Bronchial epithelial cell (primary cell): ENCODE results near the gene ANKRD23. TPM values are rescaled to one million over a fixed set of nuclear protein-coding genes. Genes with fewer than 3 reads are reported as not detected.
"Not testable (repeated sequence)": the region's sequence is repeated elsewhere in the genome, so short reads cannot be mapped to it uniquely, and the experiment has no call there.

Experiments used
- DNase-seq: peaks from one replicate; pipeline ENCODE4 v3.0.0-alpha.2; 2010; ENCODE audit warnings: low read depth
- FAIRE-seq: peaks from 2 replicates; lab custom pipeline; 2011; peaks lifted over from hg19 to GRCh38; lab: Jason Lieb, UNC
- H3K27me3 ChIP-seq: 2 replicates; pipeline ENCODE4 v1.5.1; 2011; ENCODE audit warnings: low read length; ENCODE audit not compliant: control insufficient read depth, insufficient read depth
- H3K36me3 ChIP-seq: 2 replicates; pipeline ENCODE4 v1.5.1; 2011; ENCODE audit warnings: low read length; ENCODE audit not compliant: control insufficient read depth, insufficient read depth
- H3K4me3 ChIP-seq: 2 replicates; pipeline ENCODE4 v1.5.1; 2011; ENCODE audit warnings: mild to moderate bottlenecking, low read depth, low read length, control low read depth
- CTCF ChIP-seq: IDR thresholded peaks from 2 replicates; pipeline ENCODE4 v1.5.1; 2011; ENCODE audit warnings: mild to moderate bottlenecking, moderate library complexity, low read length, control low read depth, inconsistent platforms; ENCODE audit not compliant: insufficient read depth, severe bottlenecking
- total RNA-seq: library from RNA; depleted of rRNA; stranded (reverse); fragments of >200 nt; gene quantifications from 2 replicates; pipeline ENCODE4 v1.2.1, GENCODE V29; 2014

ANKRD23 gene
- total RNA-seq, 1 donor from 2014 or later, result 0.79 TPM

- DNase-seq, result no peak
- H3K4me3 ChIP-seq, result no peak overlapping the region
- H3K36me3 ChIP-seq, result peaks cover 1% of the 10 kb centered on the region
- no peak for TF ChIP-seq CTCF
- FAIRE-seq, result no peak
- no peaks in the 10 kb centered on the region for H3K27me3 ChIP-seq
Observed at GRCh38 chr2:96809216-96809882, 34.5 kb downstream of the ANKRD23 start.

GRCh38 chr2:96808176-96808837, 35.5 kb downstream of the ANKRD23 start:
- FAIRE-seq (no peak), DNase-seq (no peak)
- no peak overlapping the region for H3K4me3 ChIP-seq
- no peak for TF ChIP-seq CTCF
- H3K27me3 ChIP-seq, result no peaks in the 10 kb centered on the region
- H3K36me3 ChIP-seq, result peaks cover 1% of the 10 kb centered on the region

GRCh38 chr2:96807127-96807471, 36.7 kb downstream of the ANKRD23 start:
- Histone ChIP-seq H3K27me3 (no peaks in the 10 kb centered on the region), H3K4me3 (no peak overlapping the region), H3K36me3 (peaks cover 1% of the 10 kb centered on the region)
- TF ChIP-seq CTCF, result no peak
- DNase-seq (no peak), FAIRE-seq (no peak)

- no peak for FAIRE-seq
- Histone ChIP-seq H3K36me3 (peaks cover 1% of the 10 kb centered on the region), H3K4me3 (no peak overlapping the region), H3K27me3 (no peaks in the 10 kb centered on the region)
- DNase-seq, result no peak
- TF ChIP-seq CTCF, result no peak
Observed at GRCh38 chr2:96806468-96807126, 37.2 kb downstream of the ANKRD23 start.

GRCh38 chr2:96805946-96806345, 37.9 kb downstream of the ANKRD23 start:
- not testable (repeated sequence) for FAIRE-seq, H3K36me3 ChIP-seq, H3K4me3 ChIP-seq, DNase-seq, H3K27me3 ChIP-seq

- FAIRE-seq (no peak), DNase-seq (no peak)
- Histone ChIP-seq H3K27me3 (no peaks in the 10 kb centered on the region), H3K4me3 (no peak overlapping the region), H3K36me3 (no peaks in the 10 kb centered on the region)
- TF ChIP-seq CTCF, result no peak
Observed at GRCh38 chr2:96804986-96805385, 38.8 kb downstream of the ANKRD23 start.
